A673 (cell line): ENCODE results near the gene SELENON. TPM values are rescaled to one million over a fixed set of nuclear protein-coding genes. Genes with fewer than 3 reads are reported as not detected.

Source experiments
- BruUV-seq: library from RNA; stranded (reverse); fragments of 400-500 nt; replicated peaks from 2 replicates; lab custom pipeline; 2021; lab: Mats Ljungman, UMichigan
- CTCF ChIA-PET: fragments of 300-600 bp; sonication (Branson Sonifier 250); formaldehyde crosslinking; loops from one replicate; lab custom pipeline; 2022; ENCODE audit warnings: antibody characterized with exemption; lab: Charles Lee
- POLR2A ChIA-PET: fragments of 300-600 bp; sonication (Branson Sonifier 250); formaldehyde crosslinking; loops from one replicate; lab custom pipeline; 2022; ENCODE audit warnings: antibody characterized with exemption; ENCODE audit not compliant: low non-redundant PET; lab: Charles Lee
- DNase-seq: peaks from one replicate; pipeline ENCODE4 v3.0.0-alpha.2; 2015; ENCODE audit warnings: low spot score
- H3K27ac ChIP-seq: fragments of 200-600 bp; sonication (generic); 2 replicates; pipeline ENCODE4 v1.5.1; 2016; ENCODE audit warnings: mixed run types, low read depth, mild to moderate bottlenecking, mixed read lengths, antibody characterized with exemption, low read length; ENCODE audit not compliant: poor library complexity, severe bottlenecking
- H3K27me3 ChIP-seq: fragments of 200-600 bp; sonication (generic); replicated peaks from 2 replicates; pipeline ENCODE4 v1.6.1; 2017; ENCODE audit warnings: mixed run types, low read depth, mild to moderate bottlenecking, mixed read lengths, antibody characterized with exemption, low read length; ENCODE audit not compliant: insufficient read depth, poor library complexity
- H3K36me3 ChIP-seq: fragments of 200-600 bp; sonication (generic); 2 replicates; pipeline ENCODE4 v1.6.1; 2016; ENCODE audit warnings: mixed run types, mild to moderate bottlenecking, mixed read lengths, antibody characterized with exemption, low read length; ENCODE audit not compliant: insufficient read depth, poor library complexity, severe bottlenecking
- H3K4me1 ChIP-seq: fragments of 200-600 bp; sonication (generic); 2 replicates; pipeline ENCODE4 v1.6.1; 2017; ENCODE audit warnings: mixed run types, mild to moderate bottlenecking, mixed read lengths, antibody characterized with exemption, low read length; ENCODE audit not compliant: insufficient read depth, poor library complexity, severe bottlenecking
- H3K4me3 ChIP-seq: fragments of 200-600 bp; sonication (generic); 2 replicates; pipeline ENCODE4 v1.5.1; 2016; ENCODE audit warnings: low read depth, mixed run types, mild to moderate bottlenecking, mixed read lengths, low read length; ENCODE audit not compliant: poor library complexity, severe bottlenecking
- H3K9me3 ChIP-seq: fragments of 200-600 bp; sonication (generic); 2 replicates; pipeline ENCODE4 v1.6.1; 2016; ENCODE audit warnings: mixed run types, low read depth, mild to moderate bottlenecking, mixed read lengths, antibody characterized with exemption, low read length; ENCODE audit not compliant: poor library complexity, severe bottlenecking
- CTCF ChIP-seq: fragments of 300-800, 200-600 bp; sonication (generic); conservative IDR thresholded peaks from 2 replicates; pipeline ENCODE4 v1.5.1; 2017; ENCODE audit warnings: low read depth, mild to moderate bottlenecking, antibody characterized with exemption, low read length, moderate library complexity, mixed read lengths
- EZH2 ChIP-seq: fragments of 200-600 bp; sonication (generic); IDR thresholded peaks from 2 replicates; pipeline ENCODE4 v1.6.1; 2017; ENCODE audit warnings: borderline replicate concordance, low read depth, mild to moderate bottlenecking, mixed read lengths, antibody characterized with exemption, low read length; ENCODE audit not compliant: poor library complexity, severe bottlenecking
- intact Hi-C: fragments of 100-400 bp; cut with micrococcal nuclease; formaldehyde crosslinking; loops from one replicate; pipeline ENCODE4 v1.10.0; 2022; ENCODE audit not compliant: unreplicated experiment
- total RNA-seq: library from RNA; stranded (reverse); gene quantifications from 2 replicates; pipeline ENCODE4 v1.2.3, GENCODE V29; 2021

SELENON gene
- total RNA-seq, 1 experiment from 2014 or later = 50.4 TPM

GRCh38 chr1:25774921-25775771, 24.8 kb upstream of the SELENON start:
- BruUV-seq = no TSS peak
- Histone ChIP-seq H3K9me3 (no peaks in the 10 kb centered on the region), H3K36me3 (no peaks in the 10 kb centered on the region), H3K4me3 (no peak overlapping the region), H3K27me3 (no peaks in the 10 kb centered on the region), H3K4me1 (peaks cover 20% of the 10 kb centered on the region), H3K27ac (no peak overlapping the region)
- ChIA-PET POLR2A (no interaction called here), CTCF (interaction anchor here (0.7 kb wide), 1 partner anchor 161 kb away, joined by 3 read pairs; no protein-coding TSS in a partner anchor)
- no peak for TF ChIP-seq EZH2
- DNase-seq = no peak
- intact Hi-C loops = no loop called here

GRCh38 chr1:25779388-25779787, 20.6 kb upstream of the SELENON start:
- CTCF ChIA-PET = no interaction called here
- no peak for DNase-seq
- Histone ChIP-seq H3K9me3 (no peaks in the 10 kb centered on the region), H3K27ac (no peak overlapping the region), H3K36me3 (no peaks in the 10 kb centered on the region), H3K27me3 (no peaks in the 10 kb centered on the region), H3K4me1 (peaks cover 9% of the 10 kb centered on the region), H3K4me3 (no peak overlapping the region)
- TF ChIP-seq CTCF (no peak), EZH2 (no peak)
- intact Hi-C loops = no loop called here
- no TSS peak for BruUV-seq
- POLR2A ChIA-PET = no interaction called here

- POLR2A ChIA-PET = no interaction called here
- TF ChIP-seq CTCF (no peak), EZH2 (no peak)
- intact Hi-C loops = no loop called here
- peaks cover 8% of the 10 kb centered on the region for H3K4me1 ChIP-seq
- no peak overlapping the region for H3K27ac ChIP-seq
- H3K9me3 ChIP-seq = no peaks in the 10 kb centered on the region
- DNase-seq = no peak
- no peaks in the 10 kb centered on the region for H3K36me3 ChIP-seq
- no TSS peak for BruUV-seq
- H3K27me3 ChIP-seq = no peaks in the 10 kb centered on the region
- CTCF ChIA-PET = no interaction called here
- H3K4me3 ChIP-seq = no peak overlapping the region
These were observed 20.1 kb upstream of the SELENON start for GRCh38 chr1:25779894-25780293.
